Neural cell (in vitro differentiated cells): Measurements from ENCODE around the gene DNAJC3.
A peak's percentile ranks its signal among the peaks of the same experiment; 100 is the strongest.

Experiments used
- MXI1 ChIP-seq: fragments of 450-650 bp; conservative IDR thresholded peaks from 2 replicates; pipeline ENCODE4 v1.6.1; 2014; ENCODE audit warnings: antibody characterized with exemption, mild to moderate bottlenecking; ENCODE audit not compliant: poor library complexity, severe bottlenecking
- POLR2AphosphoS5 ChIP-seq: IDR thresholded peaks from 2 replicates; pipeline ENCODE4 v1.6.1; 2012
- RAD21 ChIP-seq: fragments of 450-650 bp; conservative IDR thresholded peaks from 2 replicates; pipeline ENCODE4 v1.6.1; 2014; ENCODE audit warnings: antibody characterized with exemption, mild to moderate bottlenecking, moderate library complexity

- TF ChIP-seq RAD21 = no peak
- peak; percentile 9 for TF ChIP-seq MXI1
- TF ChIP-seq POLR2AphosphoS5 = peak; percentile 37
Observed at GRCh38 chr13:95644601-95645052, 32.3 kb upstream of the DNAJC3 start, which contains the start of gene DZIP1.
